NCI-H1417 treated with DMSO at 0.1 percent for 48 hours (cell line): ENCODE data around the gene DIS3L2.

ENCODE experiments used
- DNase-seq: peaks from one replicate; lab custom pipeline; 2025; lab: John Stamatoyannopoulos, UW

Gene DIS3L2

GRCh38 chr2:232229911-232230310, 268.4 kb downstream of the DIS3L2 start:
- DNase-seq, result no peak

- DNase-seq, result no peak
These were observed 269.0 kb downstream of the DIS3L2 start for GRCh38 chr2:232230560-232230959.

GRCh38 chr2:232231554-232231953, 270.0 kb downstream of the DIS3L2 start:
- no peak for DNase-seq

GRCh38 chr2:232232915-232233314, 271.4 kb downstream of the DIS3L2 start:
- no peak for DNase-seq

- DNase-seq, result no peak
These were observed 273.6 kb downstream of the DIS3L2 start for GRCh38 chr2:232234922-232235615.

GRCh38 chr2:232235716-232236115, 274.2 kb downstream of the DIS3L2 start:
- DNase-seq, result no peak

- no peak for DNase-seq
These were observed 274.7 kb downstream of the DIS3L2 start for GRCh38 chr2:232236200-232236599.

- no peak for DNase-seq
These were observed 276.0 kb downstream of the DIS3L2 start for GRCh38 chr2:232237464-232237863.

- DNase-seq, result no peak
These were observed 276.6 kb downstream of the DIS3L2 start for GRCh38 chr2:232238108-232238507.

- DNase-seq, result no peak
These were observed 277.1 kb downstream of the DIS3L2 start for GRCh38 chr2:232238596-232238995.

GRCh38 chr2:232239951-232240681, 278.6 kb downstream of the DIS3L2 start:
- no peak for DNase-seq

- no peak for DNase-seq
These were observed 279.4 kb downstream of the DIS3L2 start for GRCh38 chr2:232240906-232241305.

GRCh38 chr2:232242316-232242715, 280.8 kb downstream of the DIS3L2 start:
- no peak for DNase-seq

- no peak for DNase-seq
These were observed 283.6 kb downstream of the DIS3L2 start for GRCh38 chr2:232245111-232245510.

GRCh38 chr2:232246245-232246644, 284.7 kb downstream of the DIS3L2 start:
- no peak for DNase-seq

- no peak for DNase-seq
These were observed 287.6 kb downstream of the DIS3L2 start for GRCh38 chr2:232249096-232249495.

GRCh38 chr2:232250246-232251175, 289.0 kb downstream of the DIS3L2 start:
- no peak for DNase-seq

- no peak for DNase-seq
These were observed 293.5 kb downstream of the DIS3L2 start for GRCh38 chr2:232255033-232255432.

GRCh38 chr2:232260075-232260474, 298.6 kb downstream of the DIS3L2 start:
- no peak for DNase-seq

GRCh38 chr2:232261776-232262175, 300.3 kb downstream of the DIS3L2 start:
- no peak for DNase-seq

- DNase-seq, result no peak
These were observed 301.8 kb downstream of the DIS3L2 start for GRCh38 chr2:232263295-232263694.

GRCh38 chr2:232264081-232264480, 302.6 kb downstream of the DIS3L2 start:
- DNase-seq, result no peak

- no peak for DNase-seq
These were observed 303.8 kb downstream of the DIS3L2 start for GRCh38 chr2:232265329-232265728.
